ENCODE data around the gene ZFAND5. TPM values are rescaled to one million over a fixed set of nuclear protein-coding genes. Genes with fewer than 3 reads are reported as not detected.
A peak's percentile ranks its signal among the peaks of the same experiment; 100 is the strongest.

ZFAND5 gene, protein sequence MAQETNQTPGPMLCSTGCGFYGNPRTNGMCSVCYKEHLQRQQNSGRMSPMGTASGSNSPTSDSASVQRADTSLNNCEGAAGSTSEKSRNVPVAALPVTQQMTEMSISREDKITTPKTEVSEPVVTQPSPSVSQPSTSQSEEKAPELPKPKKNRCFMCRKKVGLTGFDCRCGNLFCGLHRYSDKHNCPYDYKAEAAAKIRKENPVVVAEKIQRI
- total RNA-seq (100 to 1,000 TPM; 198 to 904 (median 321) TPM), polyA plus RNA-seq (100 to 1,000 TPM; 146 to 208 TPM)
- long read RNA-seq, donor 1, full-length matches to known transcripts: 51 of 79 reads
- long read RNA-seq, donor 1, partial matches to known transcripts: 20 of 79 reads
- long read RNA-seq, donor 1, other reads (novel, unspliced or antisense): 8 of 79 reads
- long read RNA-seq, donor 2, transcript ZFAND5-204 (6 exons, 2,686 nt): minor isoform, 10 of 47 reads
- long read RNA-seq, donor 2, transcript ZFAND5-205 (7 exons, 2,785 nt): major isoform, 25 of 47 reads
- long read RNA-seq, donor 2, partial matches to known transcripts: 7 of 47 reads
- long read RNA-seq, donor 2, other reads (novel, unspliced or antisense): 0 of 47 reads
- long read RNA-seq, donor 3, full-length matches to known transcripts: 156 of 187 reads
- long read RNA-seq, donor 3, partial matches to known transcripts: 17 of 187 reads
- long read RNA-seq, donor 3, other reads (novel, unspliced or antisense): 14 of 187 reads

DNA sequence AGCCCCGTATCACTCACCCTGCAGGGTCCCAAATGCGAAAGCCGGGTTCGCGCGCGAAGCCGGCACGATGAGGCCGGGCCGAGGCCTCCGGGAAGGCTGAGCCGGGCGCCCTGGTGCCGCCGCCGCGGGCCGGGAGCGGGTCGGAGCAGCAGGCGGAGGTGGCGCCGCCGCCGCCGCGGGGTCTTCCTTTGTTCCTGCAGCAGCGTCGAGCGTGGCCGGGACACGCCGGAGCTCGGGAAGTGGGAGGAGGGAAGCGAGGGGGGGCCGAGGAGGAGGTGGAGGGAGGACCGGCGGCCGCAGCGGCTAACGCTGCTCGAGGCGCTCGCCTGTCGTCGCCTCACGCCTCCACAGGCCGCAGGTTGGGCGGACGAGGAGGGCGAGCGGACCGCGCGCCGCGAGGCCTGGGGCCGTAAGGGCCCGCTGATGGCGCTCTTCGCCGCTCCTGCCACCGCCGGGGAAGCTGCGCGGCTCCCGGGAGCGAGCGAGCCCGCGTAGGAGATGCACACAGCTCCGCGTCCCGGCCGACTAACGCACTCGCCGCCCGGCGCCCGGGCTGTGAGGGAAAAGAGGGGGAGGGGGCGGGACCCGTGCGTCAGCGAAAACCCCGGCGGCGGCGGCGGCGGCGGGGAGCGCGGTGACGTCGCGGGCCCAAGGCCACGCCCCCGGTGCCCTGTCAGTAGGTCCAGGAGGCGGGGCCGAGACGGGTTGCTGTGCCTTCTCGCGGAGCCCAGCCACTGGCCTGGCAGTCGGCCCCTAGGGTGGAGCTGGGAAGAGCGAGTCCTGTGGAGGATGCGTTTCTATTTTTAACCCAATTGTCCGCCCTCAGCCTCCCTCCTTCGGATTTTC is at the start of gene ZFAND5:
Gene ZFAND5, minus strand, starts transcription at position 530 of the 846 bp plus-strand sequence. CDS start 4,430 bp downstream, outside the sequence.
- Histone ChIP-seq H3K27me3 (no peaks in the 10 kb centered on the region), H3K4me1 (ENCODE audit: insufficient read depth) (no peaks in the 10 kb centered on the region), H3K4me3 (peak within 1 kb of the TSS; percentile 94), H3K36me3 (no peaks in the 10 kb centered on the region), H3K9me3 (no peaks in the 10 kb centered on the region), H3K27ac (peak within 1 kb of the TSS; percentile 99 to 100)
- DNase-seq: peak; percentile 98 to 99 (median 99)
- peak; percentile 99 for TF ChIP-seq POLR2A (IDR thresholded peaks at IDR 0.05)
- peak; percentile 58 for TF ChIP-seq EP300 (IDR thresholded peaks at IDR 0.05)
- TF ChIP-seq, protein P1, sequence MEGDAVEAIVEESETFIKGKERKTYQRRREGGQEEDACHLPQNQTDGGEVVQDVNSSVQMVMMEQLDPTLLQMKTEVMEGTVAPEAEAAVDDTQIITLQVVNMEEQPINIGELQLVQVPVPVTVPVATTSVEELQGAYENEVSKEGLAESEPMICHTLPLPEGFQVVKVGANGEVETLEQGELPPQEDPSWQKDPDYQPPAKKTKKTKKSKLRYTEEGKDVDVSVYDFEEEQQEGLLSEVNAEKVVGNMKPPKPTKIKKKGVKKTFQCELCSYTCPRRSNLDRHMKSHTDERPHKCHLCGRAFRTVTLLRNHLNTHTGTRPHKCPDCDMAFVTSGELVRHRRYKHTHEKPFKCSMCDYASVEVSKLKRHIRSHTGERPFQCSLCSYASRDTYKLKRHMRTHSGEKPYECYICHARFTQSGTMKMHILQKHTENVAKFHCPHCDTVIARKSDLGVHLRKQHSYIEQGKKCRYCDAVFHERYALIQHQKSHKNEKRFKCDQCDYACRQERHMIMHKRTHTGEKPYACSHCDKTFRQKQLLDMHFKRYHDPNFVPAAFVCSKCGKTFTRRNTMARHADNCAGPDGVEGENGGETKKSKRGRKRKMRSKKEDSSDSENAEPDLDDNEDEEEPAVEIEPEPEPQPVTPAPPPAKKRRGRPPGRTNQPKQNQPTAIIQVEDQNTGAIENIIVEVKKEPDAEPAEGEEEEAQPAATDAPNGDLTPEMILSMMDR (IDR thresholded peaks at IDR 0.05): peak in 2 of 3 donors; percentile 23 to 37
- WGBS, 3 donors: 0 to 1% (median 1%) methylated on average over 80 to 110 of the region's 110 CpGs
- intact Hi-C loops (cut with DNase I): loop anchor here in 2 of 4 donors (5.0 to 10.0 kb wide), 3 partner anchors 70 to 227 kb away; no protein-coding TSS in a partner anchor

DNA sequence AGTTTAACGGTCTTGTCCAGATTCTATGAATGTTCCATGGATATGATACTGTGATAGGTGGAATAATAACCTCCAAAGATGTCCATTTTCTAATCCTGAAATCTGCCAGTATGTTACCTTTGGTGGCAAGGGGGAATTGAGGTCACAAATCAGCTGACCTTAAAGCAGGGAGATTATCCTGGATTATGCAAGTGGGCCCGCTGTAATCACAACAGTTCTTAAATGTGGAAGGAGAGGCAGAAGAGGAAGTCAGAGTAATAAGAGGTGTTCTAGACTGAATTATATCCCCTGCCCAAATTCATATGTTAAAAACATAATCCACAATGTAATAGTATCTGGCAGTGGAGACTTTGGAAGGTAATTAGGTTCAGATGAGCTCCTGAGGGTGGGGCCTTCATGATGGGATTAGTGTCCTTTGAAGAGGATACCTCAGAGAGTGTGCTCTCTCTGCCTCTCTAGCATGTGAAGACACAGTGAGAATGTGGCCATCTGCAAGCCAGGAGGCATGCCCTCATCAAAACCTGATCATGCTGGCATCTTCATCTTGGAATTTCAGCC is 47.6 kb upstream of the ZFAND5 start:
- 92 to 98% (median 96%) methylated on average over 2 of the region's 2 CpGs for WGBS, 3 donors
- H3K36me3 ChIP-seq: no peaks in the 10 kb centered on the region
- H3K4me3 ChIP-seq: no peak overlapping the region
- H3K4me1 ChIP-seq (ENCODE audit: insufficient read depth): no peaks in the 10 kb centered on the region
- TF ChIP-seq, protein P1 (IDR thresholded peaks at IDR 0.05): no peak
- no peak for TF ChIP-seq EP300 (IDR thresholded peaks at IDR 0.05)
- no peak for TF ChIP-seq POLR2A (IDR thresholded peaks at IDR 0.05)
- no peaks in the 10 kb centered on the region for H3K9me3 ChIP-seq
- no peaks in the 10 kb centered on the region for H3K27me3 ChIP-seq
- no peak for DNase-seq
- intact Hi-C loops (cut with DNase I): no loop called here
- H3K27ac ChIP-seq: no peak overlapping the region

DNA sequence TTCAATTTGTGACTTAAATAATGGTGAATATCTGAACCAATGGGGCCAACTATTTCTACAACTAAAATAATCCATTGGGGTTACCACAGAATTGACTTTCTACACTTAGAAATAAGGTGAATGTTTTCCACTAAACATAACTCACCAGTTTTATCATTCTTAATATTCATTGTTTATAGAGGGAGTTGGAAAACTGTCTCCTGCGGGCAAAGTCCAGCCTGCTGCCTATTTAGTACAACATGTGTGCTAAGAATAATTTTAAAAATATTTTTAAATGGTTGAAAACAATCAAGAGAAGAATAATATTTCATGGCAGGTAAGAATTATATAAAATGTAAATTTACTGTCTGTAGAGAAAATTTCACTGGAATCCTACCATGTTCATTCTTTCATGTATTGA is 45.2 kb upstream of the ZFAND5 start:
- Histone ChIP-seq H3K4me1 (ENCODE audit: insufficient read depth) (no peaks in the 10 kb centered on the region), H3K36me3 (no peaks in the 10 kb centered on the region), H3K27ac (no peak overlapping the region), H3K4me3 (no peak overlapping the region), H3K9me3 (no peaks in the 10 kb centered on the region), H3K27me3 (no peaks in the 10 kb centered on the region)
- DNase-seq: no peak
- WGBS, 3 donors: 42 to 73% (median 57%) methylated on average over 1 of the region's 1 CpG
- intact Hi-C loops (cut with DNase I): no loop called here
- TF ChIP-seq POLR2A (IDR thresholded peaks at IDR 0.05): no peak
- TF ChIP-seq, protein P1 (IDR thresholded peaks at IDR 0.05): no peak
- TF ChIP-seq EP300 (IDR thresholded peaks at IDR 0.05): no peak

DNA sequence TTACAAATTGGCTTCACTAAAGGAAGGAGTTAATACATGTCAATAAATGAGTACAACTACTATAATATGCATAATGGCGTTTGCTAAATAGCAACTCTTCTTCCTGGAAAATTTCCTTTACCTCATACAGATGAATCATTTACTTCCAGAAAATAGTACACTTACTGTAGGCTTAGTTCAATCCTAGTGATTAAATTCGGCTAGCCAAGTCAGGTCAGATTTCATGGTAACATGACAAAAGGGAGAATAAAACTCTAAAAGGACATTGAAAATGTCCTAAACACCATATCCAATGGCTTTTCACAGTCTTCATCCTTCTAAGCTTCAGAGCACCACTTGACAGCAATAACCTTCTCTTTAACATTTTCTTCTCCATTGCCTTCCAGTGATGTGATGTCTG is 42.1 kb upstream of the ZFAND5 start:
- Histone ChIP-seq H3K27ac (no peak overlapping the region), H3K4me3 (no peak overlapping the region), H3K27me3 (no peaks in the 10 kb centered on the region), H3K4me1 (ENCODE audit: insufficient read depth) (no peaks in the 10 kb centered on the region), H3K9me3 (no peaks in the 10 kb centered on the region), H3K36me3 (no peaks in the 10 kb centered on the region)
- TF ChIP-seq POLR2A (IDR thresholded peaks at IDR 0.05) (no peak), EP300 (IDR thresholded peaks at IDR 0.05) (no peak)
- TF ChIP-seq, protein P1 (IDR thresholded peaks at IDR 0.05): no peak
- DNase-seq: no peak
- WGBS, 3 donors: 53 to 80% (median 68%) methylated on average over 2 of the region's 2 CpGs
- intact Hi-C loops (cut with DNase I): no loop called here
